PFSK-1 (cell line): Measurements from ENCODE around the gene CLIC4.

Source experiments
- FOXP2 ChIP-seq: optimal IDR thresholded peaks from 2 replicates; pipeline ENCODE3; 2011; ENCODE audit warnings: borderline replicate concordance, control low read depth, inconsistent platforms; ENCODE audit not compliant: insufficient read depth; ENCODE audit errors: extremely low read length, extremely low read depth
- POLR2AphosphoS5 ChIP-seq: IDR thresholded peaks from 2 replicates; pipeline ENCODE4 v1.6.1; 2012; ENCODE audit warnings: low read depth, mild to moderate bottlenecking, control low read depth, low read length, moderate library complexity
- REST ChIP-seq, 2 experiments: IDR thresholded peaks; 2 replicates each; pipeline versions ENCODE4 v1.6.1 to v1.8.0; 2011 to 2012; ENCODE audit warnings: low read depth in 2 of 2, low read length in 2 of 2, control low read depth in 1 of 2, inconsistent platforms in 1 of 2, mild to moderate bottlenecking in 1 of 2, moderate library complexity in 1 of 2; ENCODE audit not compliant: insufficient read depth in 1 of 2
- SIN3A ChIP-seq: IDR thresholded peaks from 2 replicates; pipeline ENCODE4 v1.6.1; 2012; ENCODE audit warnings: mild to moderate bottlenecking, low read length, moderate library complexity, borderline replicate concordance; ENCODE audit not compliant: insufficient read depth
- TAF1 ChIP-seq: IDR thresholded peaks from 2 replicates; pipeline ENCODE4 v1.6.1; 2012; ENCODE audit warnings: low read length, control low read depth, borderline replicate concordance; ENCODE audit not compliant: insufficient read depth

- no peak for TF ChIP-seq POLR2AphosphoS5
- TF ChIP-seq REST (IDR thresholded peaks at IDR 0.05; ENCODE audit: insufficient read depth in 1 of 2, low read depth in 2 of 2, low read length in 2 of 2), result no peak
- TF ChIP-seq TAF1, result no peak
- no peak for TF ChIP-seq SIN3A
- TF ChIP-seq FOXP2, result no peak
Observed at GRCh38 chr1:24775916-24776315, 30.7 kb downstream of the CLIC4 start.
